H1 (cell line): ENCODE results near the gene GPHA2.

ENCODE experiments used
- CHD2 ChIP-seq: IDR thresholded peaks from 2 replicates; pipeline ENCODE4 v1.6.1; 2012; ENCODE audit warnings: low read length, improper control_type of control experiment
- CHD7 ChIP-seq: fragments of 300-600 bp; sonication (generic); IDR thresholded peaks from 2 replicates; pipeline ENCODE4 v1.7.1; 2012; ENCODE audit warnings: low read length, moderate library complexity, mild to moderate bottlenecking, inconsistent platforms; ENCODE audit not compliant: insufficient replicate concordance
- POLR2AphosphoS5 ChIP-seq: IDR thresholded peaks from 2 replicates; pipeline ENCODE4 v1.6.1; 2011; ENCODE audit warnings: low read depth, low read length
- SIN3A ChIP-seq, 2 experiments: IDR thresholded peaks in 1 of 2; conservative IDR thresholded peaks in 1 of 2; 2 replicates each; pipeline ENCODE4 v1.6.1; 2011 to 2012; ENCODE audit warnings: low read length in 2 of 2, improper control_type of control experiment in 1 of 2, low read depth in 1 of 2, mild to moderate bottlenecking in 1 of 2
- SP2 ChIP-seq: IDR thresholded peaks from 2 replicates; pipeline ENCODE4 v1.6.1; 2012; ENCODE audit warnings: mild to moderate bottlenecking, low read length, inconsistent platforms
- TF ChIP-seq, protein P1 (sequence below), 3 experiments: IDR thresholded peaks; 1 replicate in 2 of 3; 2 replicates in 1 of 3; pipeline versions ENCODE4 v1.5.1 to v1.6.1; 2011; ENCODE audit warnings: low read length in 3 of 3, mild to moderate bottlenecking in 3 of 3, inconsistent platforms in 2 of 3, low read depth in 1 of 3, moderate library complexity in 1 of 3; ENCODE audit not compliant: insufficient read depth in 1 of 3; ENCODE audit errors: control extremely low read depth in 1 of 3

DNA sequence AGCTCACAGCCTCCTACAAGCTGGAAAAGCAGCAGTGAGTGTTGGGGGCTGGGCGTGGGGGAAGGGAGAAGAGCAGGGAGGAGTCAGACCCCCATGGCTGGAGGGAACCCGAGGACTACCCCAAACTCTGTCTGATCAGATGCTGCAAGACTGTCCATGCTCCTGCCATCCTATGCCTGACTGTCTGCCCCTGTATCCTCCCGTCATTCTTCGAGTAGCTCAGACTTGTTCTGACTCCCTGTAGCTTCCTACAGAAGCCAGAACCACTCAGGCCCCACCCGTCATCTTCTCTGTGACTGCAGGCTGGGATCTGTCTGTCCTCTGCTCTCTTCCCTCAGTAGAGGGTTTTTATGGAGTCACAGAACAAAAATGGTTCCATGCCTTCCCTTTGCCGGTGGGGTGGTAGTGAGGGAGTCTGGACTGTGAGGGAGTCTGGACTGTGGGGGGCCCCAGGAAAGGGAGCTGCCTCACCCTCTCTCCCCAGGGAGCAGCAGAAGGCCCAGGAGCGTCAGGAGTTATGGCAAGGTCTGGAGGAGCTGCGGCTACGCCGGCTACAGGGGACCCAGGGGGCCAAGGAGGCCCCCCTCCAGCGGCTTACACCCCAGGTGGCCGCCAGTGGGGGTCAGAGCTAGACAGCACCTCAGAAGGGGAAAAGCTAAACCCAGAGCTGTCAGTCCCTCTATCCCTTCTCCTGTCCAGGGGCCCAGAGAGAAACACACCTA is 2.3 kb downstream of the GPHA2 start:
- TF ChIP-seq SIN3A (conservative IDR thresholded peaks at IDR 0.05 in 1 of 2, IDR thresholded peaks at IDR 0.05 in 1 of 2; ENCODE audit: low read depth in 1 of 2, low read length in 2 of 2) (no peak), SP2 (no peak), POLR2AphosphoS5 (no peak), CHD2 (no peak), CHD7 (no peak)
- TF ChIP-seq, protein P1, sequence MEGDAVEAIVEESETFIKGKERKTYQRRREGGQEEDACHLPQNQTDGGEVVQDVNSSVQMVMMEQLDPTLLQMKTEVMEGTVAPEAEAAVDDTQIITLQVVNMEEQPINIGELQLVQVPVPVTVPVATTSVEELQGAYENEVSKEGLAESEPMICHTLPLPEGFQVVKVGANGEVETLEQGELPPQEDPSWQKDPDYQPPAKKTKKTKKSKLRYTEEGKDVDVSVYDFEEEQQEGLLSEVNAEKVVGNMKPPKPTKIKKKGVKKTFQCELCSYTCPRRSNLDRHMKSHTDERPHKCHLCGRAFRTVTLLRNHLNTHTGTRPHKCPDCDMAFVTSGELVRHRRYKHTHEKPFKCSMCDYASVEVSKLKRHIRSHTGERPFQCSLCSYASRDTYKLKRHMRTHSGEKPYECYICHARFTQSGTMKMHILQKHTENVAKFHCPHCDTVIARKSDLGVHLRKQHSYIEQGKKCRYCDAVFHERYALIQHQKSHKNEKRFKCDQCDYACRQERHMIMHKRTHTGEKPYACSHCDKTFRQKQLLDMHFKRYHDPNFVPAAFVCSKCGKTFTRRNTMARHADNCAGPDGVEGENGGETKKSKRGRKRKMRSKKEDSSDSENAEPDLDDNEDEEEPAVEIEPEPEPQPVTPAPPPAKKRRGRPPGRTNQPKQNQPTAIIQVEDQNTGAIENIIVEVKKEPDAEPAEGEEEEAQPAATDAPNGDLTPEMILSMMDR (IDR thresholded peaks at IDR 0.05; ENCODE audit: control extremely low read depth in 1 of 3, insufficient read depth in 1 of 3, low read depth in 1 of 3, low read length in 3 of 3) = no peak
